ENCODE measurements around the gene SMG9.

Gene SMG9

DNA sequence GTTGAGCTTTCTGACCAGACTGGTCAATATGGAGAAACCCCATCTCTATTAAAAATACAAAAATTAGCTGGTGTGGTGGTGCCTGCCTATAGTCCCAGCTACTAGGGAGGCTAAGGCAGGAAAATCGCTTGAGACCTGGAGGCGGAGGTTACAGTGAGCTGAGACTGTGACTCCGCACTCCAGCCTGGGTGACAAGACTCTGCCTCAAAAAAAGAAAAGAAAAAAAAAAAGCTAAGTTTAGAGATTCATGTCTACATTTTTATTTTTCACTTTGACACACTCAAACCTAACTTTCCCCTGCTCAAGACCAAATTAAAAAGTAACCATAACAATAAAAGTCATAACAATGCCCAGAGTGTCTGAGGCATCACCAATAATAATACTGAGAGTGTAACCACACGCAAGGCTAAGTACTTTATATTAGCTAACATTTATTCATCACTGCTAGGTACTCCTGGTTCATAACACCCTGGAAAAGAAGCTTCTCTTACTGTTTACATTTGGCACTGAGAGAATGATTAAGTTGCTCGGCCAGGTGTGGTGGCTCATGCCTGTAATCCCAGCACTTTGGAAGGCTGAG, 33.2 kb downstream of the SMG9 start:
- TF ChIP-seq FOXP2 (optimal IDR thresholded peaks at IDR 0.05; ENCODE audit: borderline replicate concordance, extremely low read depth, extremely low read length, insufficient read depth) (no peak), POLR2AphosphoS5 (IDR thresholded peaks at IDR 0.05; ENCODE audit: low read depth, low read length) (no peak), SIN3A (IDR thresholded peaks at IDR 0.05; ENCODE audit: borderline replicate concordance, insufficient read depth, low read length) (no peak), TAF1 (IDR thresholded peaks at IDR 0.05; ENCODE audit: borderline replicate concordance, insufficient read depth, low read length) (no peak)
- TF ChIP-seq, protein P1, sequence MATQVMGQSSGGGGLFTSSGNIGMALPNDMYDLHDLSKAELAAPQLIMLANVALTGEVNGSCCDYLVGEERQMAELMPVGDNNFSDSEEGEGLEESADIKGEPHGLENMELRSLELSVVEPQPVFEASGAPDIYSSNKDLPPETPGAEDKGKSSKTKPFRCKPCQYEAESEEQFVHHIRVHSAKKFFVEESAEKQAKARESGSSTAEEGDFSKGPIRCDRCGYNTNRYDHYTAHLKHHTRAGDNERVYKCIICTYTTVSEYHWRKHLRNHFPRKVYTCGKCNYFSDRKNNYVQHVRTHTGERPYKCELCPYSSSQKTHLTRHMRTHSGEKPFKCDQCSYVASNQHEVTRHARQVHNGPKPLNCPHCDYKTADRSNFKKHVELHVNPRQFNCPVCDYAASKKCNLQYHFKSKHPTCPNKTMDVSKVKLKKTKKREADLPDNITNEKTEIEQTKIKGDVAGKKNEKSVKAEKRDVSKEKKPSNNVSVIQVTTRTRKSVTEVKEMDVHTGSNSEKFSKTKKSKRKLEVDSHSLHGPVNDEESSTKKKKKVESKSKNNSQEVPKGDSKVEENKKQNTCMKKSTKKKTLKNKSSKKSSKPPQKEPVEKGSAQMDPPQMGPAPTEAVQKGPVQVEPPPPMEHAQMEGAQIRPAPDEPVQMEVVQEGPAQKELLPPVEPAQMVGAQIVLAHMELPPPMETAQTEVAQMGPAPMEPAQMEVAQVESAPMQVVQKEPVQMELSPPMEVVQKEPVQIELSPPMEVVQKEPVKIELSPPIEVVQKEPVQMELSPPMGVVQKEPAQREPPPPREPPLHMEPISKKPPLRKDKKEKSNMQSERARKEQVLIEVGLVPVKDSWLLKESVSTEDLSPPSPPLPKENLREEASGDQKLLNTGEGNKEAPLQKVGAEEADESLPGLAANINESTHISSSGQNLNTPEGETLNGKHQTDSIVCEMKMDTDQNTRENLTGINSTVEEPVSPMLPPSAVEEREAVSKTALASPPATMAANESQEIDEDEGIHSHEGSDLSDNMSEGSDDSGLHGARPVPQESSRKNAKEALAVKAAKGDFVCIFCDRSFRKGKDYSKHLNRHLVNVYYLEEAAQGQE (IDR thresholded peaks at IDR 0.05; ENCODE audit: insufficient read depth in 1 of 2, low read depth in 2 of 2, low read length in 2 of 2) = no peak

DNA sequence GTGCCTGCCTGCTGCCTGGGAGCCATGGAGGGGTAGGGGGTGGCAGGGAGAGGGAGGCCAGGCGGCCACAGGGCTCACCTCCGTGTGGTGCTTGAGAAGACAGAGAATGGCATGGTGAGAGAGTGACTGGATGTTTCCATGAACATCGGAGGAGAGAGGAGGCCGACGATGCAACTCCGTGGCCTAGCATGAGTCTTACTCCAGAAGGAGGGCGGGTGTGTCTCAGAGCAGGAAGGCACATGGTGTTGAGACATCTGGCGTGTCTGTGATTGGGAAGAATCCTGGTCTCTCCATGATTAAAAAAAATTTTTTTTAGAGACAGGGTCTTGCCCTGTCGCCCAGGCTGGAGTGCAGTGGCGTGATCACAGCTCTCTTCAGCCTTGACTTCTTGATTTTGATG, 33.8 kb downstream of the SMG9 start:
- no peak for TF ChIP-seq POLR2AphosphoS5 (IDR thresholded peaks at IDR 0.05; ENCODE audit: low read depth, low read length)

DNA sequence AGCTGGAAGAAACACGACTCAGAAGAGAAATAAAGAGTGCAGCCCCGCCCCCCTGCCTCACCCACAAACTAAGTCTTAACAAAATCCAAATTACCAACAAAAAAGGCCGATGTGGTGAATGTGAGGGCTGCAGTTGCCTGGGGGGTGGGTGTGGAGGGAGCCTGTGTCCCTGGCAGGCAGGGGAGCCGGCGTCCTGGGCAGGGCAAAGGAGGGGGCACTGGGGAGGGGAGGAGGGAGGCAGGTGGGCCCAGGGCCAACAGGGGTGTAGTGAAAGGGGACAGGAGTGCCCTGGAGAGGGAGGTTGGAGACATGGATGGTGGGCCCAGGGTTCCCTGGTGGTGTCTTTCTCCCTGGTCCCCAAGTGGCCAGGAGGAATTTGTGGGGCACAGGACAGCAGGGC, 34.8 kb downstream of the SMG9 start:
- TF ChIP-seq POLR2AphosphoS5 (IDR thresholded peaks at IDR 0.05; ENCODE audit: low read depth, low read length) (no peak), FOXP2 (optimal IDR thresholded peaks at IDR 0.05; ENCODE audit: borderline replicate concordance, extremely low read depth, extremely low read length, insufficient read depth) (no peak), TAF1 (IDR thresholded peaks at IDR 0.05; ENCODE audit: borderline replicate concordance, insufficient read depth, low read length) (no peak), SIN3A (IDR thresholded peaks at IDR 0.05; ENCODE audit: borderline replicate concordance, insufficient read depth, low read length) (no peak)
- TF ChIP-seq, protein P1 (IDR thresholded peaks at IDR 0.05; ENCODE audit: insufficient read depth in 1 of 2, low read depth in 2 of 2, low read length in 2 of 2) = no peak

DNA sequence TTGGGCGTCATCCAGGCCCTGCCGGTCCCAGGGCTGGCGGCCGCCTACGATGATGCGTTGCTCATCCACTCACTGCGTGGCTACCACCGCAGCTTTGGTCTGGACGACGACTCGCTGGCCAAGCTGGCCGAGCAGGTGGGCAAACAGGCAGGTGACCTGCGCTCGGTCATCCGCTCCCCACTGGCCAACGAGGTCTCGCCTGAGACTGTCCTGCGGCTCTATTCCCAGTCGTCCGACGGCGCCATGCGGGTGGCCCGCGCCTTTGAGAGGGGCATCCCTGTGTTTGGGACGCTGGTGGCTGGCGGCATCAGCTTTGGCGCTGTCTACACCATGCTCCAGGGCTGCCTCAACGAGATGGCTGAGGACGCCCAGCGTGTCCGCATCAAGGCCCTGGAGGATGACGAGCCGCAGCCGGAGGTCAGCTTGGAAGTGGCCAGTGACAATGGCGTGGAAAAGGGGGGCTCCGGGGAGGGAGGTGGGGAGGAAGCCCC, 35.3 kb downstream of the SMG9 start:
- TF ChIP-seq SIN3A (IDR thresholded peaks at IDR 0.05; ENCODE audit: borderline replicate concordance, insufficient read depth, low read length) (no peak), FOXP2 (optimal IDR thresholded peaks at IDR 0.05; ENCODE audit: borderline replicate concordance, extremely low read depth, extremely low read length, insufficient read depth) (no peak), POLR2AphosphoS5 (IDR thresholded peaks at IDR 0.05; ENCODE audit: low read depth, low read length) (no peak), TAF1 (IDR thresholded peaks at IDR 0.05; ENCODE audit: borderline replicate concordance, insufficient read depth, low read length) (no peak)
- TF ChIP-seq, protein P1 (IDR thresholded peaks at IDR 0.05; ENCODE audit: insufficient read depth in 1 of 2, low read depth in 2 of 2, low read length in 2 of 2) = no peak

DNA sequence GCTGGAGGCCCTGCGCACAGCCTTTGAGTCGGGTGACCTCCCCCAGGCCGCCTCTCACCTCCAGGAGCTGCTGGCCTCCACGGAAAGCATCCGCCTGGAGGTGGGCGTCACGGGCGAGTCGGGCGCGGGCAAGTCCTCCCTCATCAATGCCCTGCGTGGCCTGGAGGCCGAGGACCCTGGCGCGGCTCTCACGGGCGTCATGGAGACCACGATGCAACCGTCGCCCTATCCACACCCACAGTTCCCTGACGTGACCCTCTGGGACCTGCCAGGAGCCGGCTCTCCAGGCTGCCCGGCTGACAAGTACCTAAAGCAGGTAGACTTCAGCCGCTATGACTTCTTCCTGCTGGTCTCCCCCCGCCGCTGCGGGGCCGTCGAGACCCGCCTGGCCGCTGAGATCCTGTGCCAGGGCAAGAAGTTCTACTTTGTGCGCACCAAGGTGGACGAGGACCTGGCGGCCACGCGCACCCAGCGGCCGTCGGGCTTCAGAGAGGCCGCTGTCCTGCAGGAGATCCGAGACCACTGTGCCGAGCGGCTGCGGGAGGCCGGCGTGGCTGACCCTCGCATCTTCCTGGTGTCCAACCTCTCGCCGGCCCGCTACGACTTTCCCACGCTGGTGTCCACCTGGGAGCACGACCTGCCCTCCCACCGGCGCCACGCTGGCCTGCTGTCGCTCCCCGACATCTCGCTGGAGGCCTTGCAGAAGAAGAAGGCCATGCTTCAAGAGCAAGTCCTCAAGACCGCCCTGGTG, 36.0 kb downstream of the SMG9 start:
- TF ChIP-seq, protein P1 (IDR thresholded peaks at IDR 0.05; ENCODE audit: insufficient read depth in 1 of 2, low read depth in 2 of 2, low read length in 2 of 2) = no peak
- no peak for TF ChIP-seq POLR2AphosphoS5 (IDR thresholded peaks at IDR 0.05; ENCODE audit: low read depth, low read length)
- TF ChIP-seq FOXP2 (optimal IDR thresholded peaks at IDR 0.05; ENCODE audit: borderline replicate concordance, extremely low read depth, extremely low read length, insufficient read depth) = no peak
- TF ChIP-seq SIN3A (IDR thresholded peaks at IDR 0.05; ENCODE audit: borderline replicate concordance, insufficient read depth, low read length) = no peak
- TF ChIP-seq TAF1 (IDR thresholded peaks at IDR 0.05; ENCODE audit: borderline replicate concordance, insufficient read depth, low read length) = no peak
